ENCODE data around the gene FAM89A. TPM values are rescaled to one million over a fixed set of nuclear protein-coding genes. Genes with fewer than 3 reads are reported as not detected.

The FAM89A gene
- total and polyA plus RNA-seq, 2 of the 13 experiments (the other 11 are each of a cell fraction or from before 2014, with no cell fraction given) = 0.35 to 0.44 TPM

DNA sequence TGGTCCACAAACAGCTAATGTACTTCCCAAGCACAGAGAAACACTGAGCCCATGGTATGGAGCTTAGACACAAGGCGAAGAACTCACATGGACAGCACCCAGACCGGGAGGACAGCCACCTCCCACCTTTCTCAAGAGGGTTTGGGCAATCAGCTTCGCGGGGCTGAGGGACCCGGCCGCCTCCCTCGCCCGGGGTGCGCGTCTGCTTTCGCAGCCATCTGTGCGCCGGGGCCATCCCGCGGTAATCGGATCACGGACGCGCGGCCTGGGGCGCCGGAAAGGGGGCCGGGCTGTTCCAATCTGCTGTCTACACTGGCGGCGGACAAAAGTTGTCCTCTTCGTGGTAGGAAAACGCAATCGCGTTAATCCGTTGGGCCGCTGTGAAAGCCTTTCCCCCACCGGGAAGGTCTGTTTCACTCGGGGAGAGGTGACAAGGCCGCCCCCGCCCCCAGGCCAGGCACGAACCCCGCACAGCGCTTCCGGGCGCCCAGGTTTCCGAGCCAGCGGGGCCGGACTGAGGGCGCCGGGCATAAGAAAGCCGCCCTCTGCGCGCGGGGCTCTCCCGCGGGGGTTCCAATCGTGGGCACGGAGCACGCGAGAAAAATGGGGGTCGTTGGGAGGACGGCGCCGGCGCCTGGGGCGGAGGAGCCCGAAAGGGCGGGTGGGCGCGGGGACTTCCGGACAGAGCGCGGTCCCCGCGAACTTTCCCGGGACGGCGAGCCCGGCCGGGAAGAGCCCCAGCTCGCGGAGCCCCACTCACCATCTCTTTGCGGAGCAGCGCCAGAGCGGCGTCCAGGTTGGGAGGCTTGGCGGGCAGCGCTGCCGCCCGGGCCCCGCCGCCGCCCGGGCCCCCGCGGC is 664 bp downstream of the FAM89A start (continued):
- TF ChIP-seq, protein P1, sequence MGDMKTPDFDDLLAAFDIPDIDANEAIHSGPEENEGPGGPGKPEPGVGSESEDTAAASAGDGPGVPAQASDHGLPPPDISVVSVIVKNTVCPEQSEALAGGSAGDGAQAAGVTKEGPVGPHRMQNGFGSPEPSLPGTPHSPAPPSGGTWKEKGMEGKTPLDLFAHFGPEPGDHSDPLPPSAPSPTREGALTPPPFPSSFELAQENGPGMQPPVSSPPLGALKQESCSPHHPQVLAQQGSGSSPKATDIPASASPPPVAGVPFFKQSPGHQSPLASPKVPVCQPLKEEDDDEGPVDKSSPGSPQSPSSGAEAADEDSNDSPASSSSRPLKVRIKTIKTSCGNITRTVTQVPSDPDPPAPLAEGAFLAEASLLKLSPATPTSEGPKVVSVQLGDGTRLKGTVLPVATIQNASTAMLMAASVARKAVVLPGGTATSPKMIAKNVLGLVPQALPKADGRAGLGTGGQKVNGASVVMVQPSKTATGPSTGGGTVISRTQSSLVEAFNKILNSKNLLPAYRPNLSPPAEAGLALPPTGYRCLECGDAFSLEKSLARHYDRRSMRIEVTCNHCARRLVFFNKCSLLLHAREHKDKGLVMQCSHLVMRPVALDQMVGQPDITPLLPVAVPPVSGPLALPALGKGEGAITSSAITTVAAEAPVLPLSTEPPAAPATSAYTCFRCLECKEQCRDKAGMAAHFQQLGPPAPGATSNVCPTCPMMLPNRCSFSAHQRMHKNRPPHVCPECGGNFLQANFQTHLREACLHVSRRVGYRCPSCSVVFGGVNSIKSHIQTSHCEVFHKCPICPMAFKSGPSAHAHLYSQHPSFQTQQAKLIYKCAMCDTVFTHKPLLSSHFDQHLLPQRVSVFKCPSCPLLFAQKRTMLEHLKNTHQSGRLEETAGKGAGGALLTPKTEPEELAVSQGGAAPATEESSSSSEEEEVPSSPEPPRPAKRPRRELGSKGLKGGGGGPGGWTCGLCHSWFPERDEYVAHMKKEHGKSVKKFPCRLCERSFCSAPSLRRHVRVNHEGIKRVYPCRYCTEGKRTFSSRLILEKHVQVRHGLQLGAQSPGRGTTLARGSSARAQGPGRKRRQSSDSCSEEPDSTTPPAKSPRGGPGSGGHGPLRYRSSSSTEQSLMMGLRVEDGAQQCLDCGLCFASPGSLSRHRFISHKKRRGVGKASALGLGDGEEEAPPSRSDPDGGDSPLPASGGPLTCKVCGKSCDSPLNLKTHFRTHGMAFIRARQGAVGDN (CRISPR knock-in tag; IDR thresholded peaks at IDR 0.05) = peak; percentile 40; the same call in 1 of the 2 replicates
- TF ChIP-seq CCDC6 (CRISPR knock-in tag; IDR thresholded peaks at IDR 0.05) = no peak
- TF ChIP-seq ZNF703 (CRISPR knock-in tag; IDR thresholded peaks at IDR 0.05; ENCODE audit: borderline replicate concordance) = no peak
- TF ChIP-seq MAF1 (CRISPR knock-in tag; IDR thresholded peaks at IDR 0.05; ENCODE audit: borderline replicate concordance) = no peak
- TF ChIP-seq, protein P2, sequence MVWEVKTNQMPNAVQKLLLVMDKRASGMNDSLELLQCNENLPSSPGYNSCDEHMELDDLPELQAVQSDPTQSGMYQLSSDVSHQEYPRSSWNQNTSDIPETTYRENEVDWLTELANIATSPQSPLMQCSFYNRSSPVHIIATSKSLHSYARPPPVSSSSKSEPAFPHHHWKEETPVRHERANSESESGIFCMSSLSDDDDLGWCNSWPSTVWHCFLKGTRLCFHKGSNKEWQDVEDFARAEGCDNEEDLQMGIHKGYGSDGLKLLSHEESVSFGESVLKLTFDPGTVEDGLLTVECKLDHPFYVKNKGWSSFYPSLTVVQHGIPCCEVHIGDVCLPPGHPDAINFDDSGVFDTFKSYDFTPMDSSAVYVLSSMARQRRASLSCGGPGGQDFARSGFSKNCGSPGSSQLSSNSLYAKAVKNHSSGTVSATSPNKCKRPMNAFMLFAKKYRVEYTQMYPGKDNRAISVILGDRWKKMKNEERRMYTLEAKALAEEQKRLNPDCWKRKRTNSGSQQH (CRISPR knock-in tag; IDR thresholded peaks at IDR 0.05; ENCODE audit: low read depth) = no peak
- TF ChIP-seq, protein P3, sequence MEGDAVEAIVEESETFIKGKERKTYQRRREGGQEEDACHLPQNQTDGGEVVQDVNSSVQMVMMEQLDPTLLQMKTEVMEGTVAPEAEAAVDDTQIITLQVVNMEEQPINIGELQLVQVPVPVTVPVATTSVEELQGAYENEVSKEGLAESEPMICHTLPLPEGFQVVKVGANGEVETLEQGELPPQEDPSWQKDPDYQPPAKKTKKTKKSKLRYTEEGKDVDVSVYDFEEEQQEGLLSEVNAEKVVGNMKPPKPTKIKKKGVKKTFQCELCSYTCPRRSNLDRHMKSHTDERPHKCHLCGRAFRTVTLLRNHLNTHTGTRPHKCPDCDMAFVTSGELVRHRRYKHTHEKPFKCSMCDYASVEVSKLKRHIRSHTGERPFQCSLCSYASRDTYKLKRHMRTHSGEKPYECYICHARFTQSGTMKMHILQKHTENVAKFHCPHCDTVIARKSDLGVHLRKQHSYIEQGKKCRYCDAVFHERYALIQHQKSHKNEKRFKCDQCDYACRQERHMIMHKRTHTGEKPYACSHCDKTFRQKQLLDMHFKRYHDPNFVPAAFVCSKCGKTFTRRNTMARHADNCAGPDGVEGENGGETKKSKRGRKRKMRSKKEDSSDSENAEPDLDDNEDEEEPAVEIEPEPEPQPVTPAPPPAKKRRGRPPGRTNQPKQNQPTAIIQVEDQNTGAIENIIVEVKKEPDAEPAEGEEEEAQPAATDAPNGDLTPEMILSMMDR (CRISPR knock-in tag; IDR thresholded peaks at IDR 0.05) = no peak
- no peak for TF ChIP-seq SMARCC2 (IDR thresholded peaks at IDR 0.05)
- no peak for TF ChIP-seq SOX5 (CRISPR knock-in tag; IDR thresholded peaks at IDR 0.05; ENCODE audit: borderline replicate concordance)
- TF ChIP-seq, protein P4, sequence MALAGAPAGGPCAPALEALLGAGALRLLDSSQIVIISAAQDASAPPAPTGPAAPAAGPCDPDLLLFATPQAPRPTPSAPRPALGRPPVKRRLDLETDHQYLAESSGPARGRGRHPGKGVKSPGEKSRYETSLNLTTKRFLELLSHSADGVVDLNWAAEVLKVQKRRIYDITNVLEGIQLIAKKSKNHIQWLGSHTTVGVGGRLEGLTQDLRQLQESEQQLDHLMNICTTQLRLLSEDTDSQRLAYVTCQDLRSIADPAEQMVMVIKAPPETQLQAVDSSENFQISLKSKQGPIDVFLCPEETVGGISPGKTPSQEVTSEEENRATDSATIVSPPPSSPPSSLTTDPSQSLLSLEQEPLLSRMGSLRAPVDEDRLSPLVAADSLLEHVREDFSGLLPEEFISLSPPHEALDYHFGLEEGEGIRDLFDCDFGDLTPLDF (CRISPR knock-in tag; IDR thresholded peaks at IDR 0.05) = no peak
- TF ChIP-seq ZNF577 (CRISPR knock-in tag; IDR thresholded peaks at IDR 0.05; ENCODE audit: borderline replicate concordance, low read depth) = no peak
- no peak for TF ChIP-seq FOSL2 (CRISPR knock-in tag; IDR thresholded peaks at IDR 0.05)
- TF ChIP-seq DNMT1 (CRISPR knock-in tag; IDR thresholded peaks at IDR 0.05) = no peak
- TF ChIP-seq, protein P5, sequence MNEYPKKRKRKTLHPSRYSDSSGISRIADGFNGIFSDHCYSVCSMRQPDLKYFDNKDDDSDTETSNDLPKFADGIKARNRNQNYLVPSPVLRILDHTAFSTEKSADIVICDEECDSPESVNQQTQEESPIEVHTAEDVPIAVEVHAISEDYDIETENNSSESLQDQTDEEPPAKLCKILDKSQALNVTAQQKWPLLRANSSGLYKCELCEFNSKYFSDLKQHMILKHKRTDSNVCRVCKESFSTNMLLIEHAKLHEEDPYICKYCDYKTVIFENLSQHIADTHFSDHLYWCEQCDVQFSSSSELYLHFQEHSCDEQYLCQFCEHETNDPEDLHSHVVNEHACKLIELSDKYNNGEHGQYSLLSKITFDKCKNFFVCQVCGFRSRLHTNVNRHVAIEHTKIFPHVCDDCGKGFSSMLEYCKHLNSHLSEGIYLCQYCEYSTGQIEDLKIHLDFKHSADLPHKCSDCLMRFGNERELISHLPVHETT (CRISPR knock-in tag; conservative IDR thresholded peaks at IDR 0.05) = no peak
- no peak for TF ChIP-seq POLR2AphosphoS5 (IDR thresholded peaks at IDR 0.05; ENCODE audit: low read depth, low read length)
- no peak for TF ChIP-seq ZNF460 (CRISPR knock-in tag; IDR thresholded peaks at IDR 0.05; ENCODE audit: borderline replicate concordance)
- no peak for TF ChIP-seq ZNF557 (CRISPR knock-in tag; IDR thresholded peaks at IDR 0.05)
- TF ChIP-seq, protein P6, sequence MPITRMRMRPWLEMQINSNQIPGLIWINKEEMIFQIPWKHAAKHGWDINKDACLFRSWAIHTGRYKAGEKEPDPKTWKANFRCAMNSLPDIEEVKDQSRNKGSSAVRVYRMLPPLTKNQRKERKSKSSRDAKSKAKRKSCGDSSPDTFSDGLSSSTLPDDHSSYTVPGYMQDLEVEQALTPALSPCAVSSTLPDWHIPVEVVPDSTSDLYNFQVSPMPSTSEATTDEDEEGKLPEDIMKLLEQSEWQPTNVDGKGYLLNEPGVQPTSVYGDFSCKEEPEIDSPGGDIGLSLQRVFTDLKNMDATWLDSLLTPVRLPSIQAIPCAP (CRISPR knock-in tag; IDR thresholded peaks at IDR 0.05; ENCODE audit: low read depth) = no peak

All from HepG2 (cell line).